GM06990 (cell line): ENCODE measurements around the gene ARHGAP20.

Experiments
- DNase-seq: peaks from one replicate; pipeline ENCODE4 v3.0.0-alpha.2; 2011; ENCODE audit not compliant: insufficient read length; ENCODE audit errors: extremely low read depth
- H3K27me3 ChIP-seq: replicated peaks from 2 replicates; pipeline ENCODE4 v1.6.0; 2011; ENCODE audit warnings: low read length; ENCODE audit not compliant: control insufficient read depth, insufficient read depth
- H3K36me3 ChIP-seq: 2 replicates; pipeline ENCODE4 v1.5.1; 2011; ENCODE audit warnings: low read length; ENCODE audit not compliant: control insufficient read depth, insufficient read depth
- H3K4me3 ChIP-seq: replicated peaks from 2 replicates; pipeline ENCODE4 v1.5.1; 2011; ENCODE audit warnings: low read depth, mild to moderate bottlenecking, control low read depth, low read length
- CTCF ChIP-seq: IDR thresholded peaks from 2 replicates; pipeline ENCODE4 v1.5.1; 2011; ENCODE audit warnings: low read length, control low read depth, mild to moderate bottlenecking, inconsistent platforms; ENCODE audit not compliant: insufficient read depth, poor library complexity, severe bottlenecking

ARHGAP20 gene

GRCh38 chr11:110734790-110735189 is 22.6 kb upstream of the ARHGAP20 start:
- Histone ChIP-seq H3K36me3 (no peaks in the 10 kb centered on the region), H3K27me3 (no peaks in the 10 kb centered on the region; the same call in 1 of the 2 replicates)
- no peak for TF ChIP-seq CTCF

GRCh38 chr11:110730773-110731172 is 18.5 kb upstream of the ARHGAP20 start:
- no peaks in the 10 kb centered on the region for H3K36me3 ChIP-seq
- DNase-seq, result peak; percentile 3
- TF ChIP-seq CTCF, result no peak
- H3K27me3 ChIP-seq, result no peaks in the 10 kb centered on the region; the same call in 1 of the 2 replicates
- H3K4me3 ChIP-seq, result no peak overlapping the region

More at GRCh38 chr11:110734790-110735189, 22.6 kb upstream of the ARHGAP20 start:
- no peak for DNase-seq
- H3K4me3 ChIP-seq, result no peak overlapping the region

GRCh38 chr11:110728883-110729282 is 16.6 kb upstream of the ARHGAP20 start:
- H3K27me3 ChIP-seq, result no peaks in the 10 kb centered on the region
- TF ChIP-seq CTCF, result no peak
- no peak overlapping the region for H3K4me3 ChIP-seq
- H3K36me3 ChIP-seq, result no peaks in the 10 kb centered on the region
- DNase-seq, result no peak

GRCh38 chr11:110728476-110728875 is 16.2 kb upstream of the ARHGAP20 start:
- no peak for TF ChIP-seq CTCF
- no peak for DNase-seq
- no peak overlapping the region for H3K4me3 ChIP-seq
- no peaks in the 10 kb centered on the region for H3K27me3 ChIP-seq
- no peaks in the 10 kb centered on the region for H3K36me3 ChIP-seq

- H3K27me3 ChIP-seq, result no peaks in the 10 kb centered on the region
- no peak overlapping the region for H3K4me3 ChIP-seq
- H3K36me3 ChIP-seq, result no peaks in the 10 kb centered on the region
- TF ChIP-seq CTCF, result no peak
- no peak for DNase-seq
Observed at GRCh38 chr11:110724358-110724757, 12.1 kb upstream of the ARHGAP20 start.
